Glutamatergic neuron (in vitro differentiated cells): ENCODE measurements around the gene LRRC42. TPM values are rescaled to one million over a fixed set of nuclear protein-coding genes. Genes with fewer than 3 reads are reported as not detected.
"Not testable (repeated sequence)": the region's sequence is repeated elsewhere in the genome, so short reads cannot be mapped to it uniquely, and the experiment has no call there.

Source experiments
- DNase-seq: peaks from one replicate; pipeline ENCODE4 v3.0.0; 2022
- H3K27ac Mint-ChIP-seq: one replicate; pipeline ENCODE4 v1.8.0; 2020; ENCODE audit warnings: mild to moderate bottlenecking, mixed read lengths, inconsistent platforms; ENCODE audit not compliant: unreplicated experiment
- H3K27me3 Mint-ChIP-seq: one replicate; pipeline ENCODE4 v1.8.0; 2020; ENCODE audit warnings: mild to moderate bottlenecking, moderate library complexity, mixed read lengths, inconsistent platforms; ENCODE audit not compliant: unreplicated experiment
- H3K36me3 Mint-ChIP-seq: one replicate; pipeline ENCODE4 v1.8.0; 2020; ENCODE audit warnings: mild to moderate bottlenecking, mixed read lengths, inconsistent platforms; ENCODE audit not compliant: unreplicated experiment
- H3K4me1 Mint-ChIP-seq: one replicate; pipeline ENCODE4 v1.8.0; 2020; ENCODE audit warnings: mild to moderate bottlenecking, low read depth, mixed read lengths, inconsistent platforms; ENCODE audit not compliant: unreplicated experiment
- H3K4me3 Mint-ChIP-seq: one replicate; pipeline ENCODE4 v1.8.0; 2020; ENCODE audit warnings: mild to moderate bottlenecking, mixed read lengths, inconsistent platforms; ENCODE audit not compliant: unreplicated experiment
- H3K9me3 Mint-ChIP-seq: one replicate; pipeline ENCODE4 v1.8.0; 2020; ENCODE audit warnings: mild to moderate bottlenecking, moderate library complexity, mixed read lengths, inconsistent platforms; ENCODE audit not compliant: unreplicated experiment
- total RNA-seq: library from RNA; stranded (reverse); fragmentation: NEBNext Ultra II Directional; extraction: Animal tissue kit (Norgen Biotek cat#: 25700); gene quantifications from one replicate; pipeline ENCODE4 v1.2.1, GENCODE V29; 2021; ENCODE audit not compliant: unreplicated experiment
- TF ChIP-seq, protein P1 (sequence below): fragments of 200-600 bp; sonication (generic); IDR thresholded peaks from one replicate; pipeline ENCODE4 v1.5.0; 2021; ENCODE audit not compliant: partially characterized antibody, unreplicated experiment

LRRC42 gene
- total RNA-seq, 1 donor from 2014 or later, result 37.5 TPM

DNA sequence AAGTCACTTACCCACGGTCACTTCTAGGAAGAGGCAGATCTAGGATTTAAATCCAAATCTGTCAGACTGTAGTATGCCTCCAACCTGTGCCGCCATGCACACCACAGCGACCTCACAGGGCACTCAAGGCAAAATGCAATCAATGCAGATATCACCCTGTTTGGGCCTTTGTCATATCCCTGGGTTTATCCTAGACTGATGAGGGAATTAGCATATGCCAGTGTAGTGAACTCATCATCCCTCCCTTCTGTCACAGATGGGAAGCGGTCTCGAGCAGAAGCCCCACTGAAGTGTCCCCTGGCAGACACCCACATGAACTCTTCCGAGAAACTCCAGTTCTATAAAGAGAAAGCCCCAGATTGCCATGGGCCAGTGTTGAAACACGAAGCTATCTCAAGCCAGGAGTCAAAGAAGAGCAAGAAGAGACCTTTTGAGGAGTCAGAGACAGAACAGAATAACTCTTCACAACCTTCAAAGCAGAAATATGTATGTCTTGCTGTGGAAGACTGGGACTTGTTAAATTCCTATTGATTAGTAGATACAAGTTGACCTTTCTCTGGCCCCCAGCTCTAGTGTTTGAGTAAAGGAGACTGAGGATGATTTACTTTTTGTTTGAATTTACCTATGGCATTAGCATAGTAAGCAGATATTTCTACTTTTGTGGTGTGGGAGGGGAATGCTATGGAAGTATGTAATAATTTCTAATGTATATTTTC is 21.4 kb downstream of the LRRC42 start:
- Mint-ChIP-seq H3K4me3 (no peak overlapping the region), H3K9me3 (no peaks in the 10 kb centered on the region), H3K27me3 (peaks cover 4% of the 10 kb centered on the region), H3K4me1 (peaks cover 8% of the 10 kb centered on the region), H3K27ac (peak overlapping the region; percentile 75), H3K36me3 (peaks cover 3% of the 10 kb centered on the region)
- TF ChIP-seq, protein P1, sequence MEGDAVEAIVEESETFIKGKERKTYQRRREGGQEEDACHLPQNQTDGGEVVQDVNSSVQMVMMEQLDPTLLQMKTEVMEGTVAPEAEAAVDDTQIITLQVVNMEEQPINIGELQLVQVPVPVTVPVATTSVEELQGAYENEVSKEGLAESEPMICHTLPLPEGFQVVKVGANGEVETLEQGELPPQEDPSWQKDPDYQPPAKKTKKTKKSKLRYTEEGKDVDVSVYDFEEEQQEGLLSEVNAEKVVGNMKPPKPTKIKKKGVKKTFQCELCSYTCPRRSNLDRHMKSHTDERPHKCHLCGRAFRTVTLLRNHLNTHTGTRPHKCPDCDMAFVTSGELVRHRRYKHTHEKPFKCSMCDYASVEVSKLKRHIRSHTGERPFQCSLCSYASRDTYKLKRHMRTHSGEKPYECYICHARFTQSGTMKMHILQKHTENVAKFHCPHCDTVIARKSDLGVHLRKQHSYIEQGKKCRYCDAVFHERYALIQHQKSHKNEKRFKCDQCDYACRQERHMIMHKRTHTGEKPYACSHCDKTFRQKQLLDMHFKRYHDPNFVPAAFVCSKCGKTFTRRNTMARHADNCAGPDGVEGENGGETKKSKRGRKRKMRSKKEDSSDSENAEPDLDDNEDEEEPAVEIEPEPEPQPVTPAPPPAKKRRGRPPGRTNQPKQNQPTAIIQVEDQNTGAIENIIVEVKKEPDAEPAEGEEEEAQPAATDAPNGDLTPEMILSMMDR, result no peak
- DNase-seq, result no peak

DNA sequence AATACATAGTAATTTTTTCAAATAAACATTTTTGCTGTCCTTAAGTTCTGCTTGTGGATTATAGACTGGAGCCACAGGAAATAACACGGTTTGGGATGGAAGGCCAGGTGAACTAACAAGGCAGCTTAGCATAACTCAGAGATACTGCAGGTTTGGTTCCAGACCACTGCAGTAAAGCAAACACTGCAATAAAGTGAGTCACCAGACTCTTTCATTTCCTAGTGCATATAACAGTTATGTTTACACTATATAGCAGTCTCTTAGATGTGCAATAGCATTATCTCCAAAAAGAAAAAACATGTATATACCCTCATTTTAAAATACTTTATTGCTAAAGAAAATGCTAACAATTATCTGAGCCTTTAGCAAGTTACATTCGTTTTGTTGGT is 22.0 kb downstream of the LRRC42 start:
- DNase-seq, result no peak
- peaks cover 4% of the 10 kb centered on the region for H3K27me3 Mint-ChIP-seq
- H3K9me3 Mint-ChIP-seq, result no peaks in the 10 kb centered on the region
- no peak overlapping the region for H3K27ac Mint-ChIP-seq
- TF ChIP-seq, protein P1, result no peak
- no peak overlapping the region for H3K4me3 Mint-ChIP-seq
- H3K4me1 Mint-ChIP-seq, result peaks cover 8% of the 10 kb centered on the region
- peaks cover 6% of the 10 kb centered on the region for H3K36me3 Mint-ChIP-seq

DNA sequence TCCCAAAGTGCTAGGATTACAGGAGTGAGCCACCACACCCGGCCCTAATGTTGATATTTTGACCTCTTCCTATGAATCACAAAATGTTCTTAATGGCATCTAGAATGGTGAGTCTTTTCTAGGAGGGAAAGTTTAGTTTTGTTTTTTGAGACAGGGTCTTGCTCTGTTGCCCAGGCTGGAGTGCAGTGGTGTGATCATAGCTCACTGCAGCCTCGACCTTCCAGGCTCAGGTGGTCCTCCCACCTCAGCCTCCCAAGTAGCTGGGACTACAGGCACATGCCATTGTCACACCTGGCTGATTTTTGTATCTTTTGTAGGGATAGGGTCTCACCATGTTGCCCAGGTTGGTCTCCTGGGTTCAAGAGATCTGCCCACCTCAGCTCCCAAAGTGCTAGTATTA is 23.2 kb downstream of the LRRC42 start:
- not testable (repeated sequence) for H3K27me3 Mint-ChIP-seq, H3K4me1 Mint-ChIP-seq

DNA sequence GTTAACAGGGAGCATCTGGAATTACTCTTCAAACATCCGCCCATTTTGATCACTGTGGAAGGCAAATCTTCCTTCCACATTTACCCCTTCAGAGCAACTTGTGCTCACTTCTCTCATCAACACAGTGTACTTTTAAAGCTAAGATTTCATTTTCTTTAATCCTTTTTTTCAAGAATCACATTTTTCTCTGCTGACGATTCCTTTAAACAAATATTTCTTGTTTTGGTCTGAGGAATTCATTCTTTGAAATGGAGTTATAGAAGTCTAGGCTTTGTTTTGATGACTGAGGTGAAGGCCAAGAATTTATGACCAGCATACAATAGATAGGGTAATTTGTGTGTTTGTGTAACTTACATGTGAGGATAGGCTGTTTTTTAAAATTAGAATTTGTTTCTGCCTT is 25.6 kb downstream of the LRRC42 start:
- Mint-ChIP-seq H3K4me3 (no peak overlapping the region), H3K9me3 (no peaks in the 10 kb centered on the region), H3K27ac (no peak overlapping the region), H3K36me3 (peaks cover 12% of the 10 kb centered on the region), H3K27me3 (peaks cover 4% of the 10 kb centered on the region), H3K4me1 (peaks cover 8% of the 10 kb centered on the region)
- DNase-seq, result no peak
- TF ChIP-seq, protein P1, result no peak

More for the DNA sequence above, 23.2 kb downstream of the LRRC42 start:
- H3K36me3 Mint-ChIP-seq, result peaks cover 12% of the 10 kb centered on the region
- not testable (repeated sequence) for H3K9me3 Mint-ChIP-seq, DNase-seq, H3K4me3 Mint-ChIP-seq, H3K27ac Mint-ChIP-seq

DNA sequence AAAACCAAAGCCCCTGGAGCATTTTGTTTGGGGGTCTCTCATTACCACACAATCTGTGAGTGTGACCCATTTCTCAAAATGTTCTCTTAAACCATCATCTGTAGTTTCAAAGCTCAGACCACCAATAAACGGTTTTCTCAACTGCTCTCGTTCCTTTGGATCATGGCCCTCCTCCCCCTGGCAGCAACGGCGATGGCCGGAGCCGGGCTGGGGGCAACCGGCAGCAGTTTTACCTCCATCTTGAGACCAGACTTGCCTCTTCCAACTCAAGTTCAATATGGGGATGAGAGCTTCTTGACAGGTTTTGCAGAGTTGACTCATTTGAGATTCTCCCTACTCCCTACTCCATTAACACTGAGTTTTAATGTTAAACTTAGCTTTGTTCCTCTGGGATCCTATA is 29.7 kb downstream of the LRRC42 start:
- peaks cover 2% of the 10 kb centered on the region for H3K27me3 Mint-ChIP-seq
- TF ChIP-seq, protein P1, result no peak
- DNase-seq, result no peak

More for the DNA sequence above, 29.7 kb downstream of the LRRC42 start:
- peaks cover 16% of the 10 kb centered on the region for H3K4me1 Mint-ChIP-seq
- no peak overlapping the region for H3K27ac Mint-ChIP-seq
- H3K36me3 Mint-ChIP-seq, result peaks cover 9% of the 10 kb centered on the region
- no peak overlapping the region for H3K4me3 Mint-ChIP-seq
- peaks cover 3% of the 10 kb centered on the region for H3K9me3 Mint-ChIP-seq
